ENCODE data around the gene GRPEL2.

GRPEL2 gene

DNA sequence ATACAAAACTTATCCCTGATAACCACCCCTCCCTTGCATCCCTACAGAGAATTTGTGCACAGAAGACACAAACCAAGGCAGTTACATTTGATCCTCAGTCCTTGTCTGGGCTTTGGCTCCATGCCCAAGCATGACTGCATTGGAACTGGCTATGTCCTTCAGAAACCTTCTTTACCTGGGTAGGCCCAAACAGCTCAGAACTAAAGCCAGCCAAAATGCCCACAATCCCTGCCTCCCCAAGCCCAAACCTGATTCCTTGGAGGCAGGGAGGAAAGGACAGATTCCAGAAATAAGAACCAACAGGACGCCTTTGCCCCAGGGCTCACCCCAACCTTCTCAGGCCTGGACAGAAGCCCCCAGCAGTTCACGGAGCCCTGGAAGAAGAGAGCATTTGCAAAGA, 25.6 kb downstream of the GRPEL2 start:
- ChIA-PET CTCF (interaction anchor here (0.6 to 4.5 kb wide), 14 partner anchors 11 to 252 kb away, joined by 3 to 40 read pairs (median 4); partner anchors contain the start of gene PCYOX1L), POLR2A (ENCODE audit: low non-redundant PET) (no interaction called here)

DNA sequence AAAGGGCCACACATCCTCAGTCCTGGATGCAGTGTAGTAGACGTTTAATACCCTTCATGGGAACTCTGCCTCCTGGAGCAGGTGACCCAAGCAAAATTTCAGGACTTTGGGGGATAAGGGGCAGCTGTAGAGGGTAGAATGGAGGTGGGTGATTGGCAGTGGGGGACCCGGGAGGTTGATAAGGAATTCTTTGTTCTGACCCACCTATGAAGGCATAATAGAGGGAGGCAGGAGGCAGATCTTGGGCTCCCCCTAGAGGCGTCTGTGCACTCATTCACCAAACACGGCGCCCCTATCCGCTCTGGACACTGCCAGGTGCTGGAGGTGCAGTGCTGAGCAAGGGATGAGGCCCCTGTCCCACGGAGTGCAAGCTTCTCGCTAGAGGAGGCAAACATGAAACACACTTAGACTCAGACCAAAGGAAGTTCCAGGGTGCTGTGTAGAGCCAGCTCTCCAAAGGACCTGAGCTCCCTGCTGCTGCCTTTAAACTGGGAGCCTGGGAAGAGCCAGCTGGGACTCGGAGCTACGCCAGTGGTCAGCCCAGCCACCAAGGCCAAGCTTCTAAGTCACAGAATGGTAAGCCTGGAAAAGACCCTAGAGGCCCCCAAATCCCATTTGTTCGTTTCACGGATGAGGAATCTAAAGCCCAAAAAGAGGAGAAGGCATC, 26.1 kb downstream of the GRPEL2 start:
- TF ChIP-seq, protein P1, sequence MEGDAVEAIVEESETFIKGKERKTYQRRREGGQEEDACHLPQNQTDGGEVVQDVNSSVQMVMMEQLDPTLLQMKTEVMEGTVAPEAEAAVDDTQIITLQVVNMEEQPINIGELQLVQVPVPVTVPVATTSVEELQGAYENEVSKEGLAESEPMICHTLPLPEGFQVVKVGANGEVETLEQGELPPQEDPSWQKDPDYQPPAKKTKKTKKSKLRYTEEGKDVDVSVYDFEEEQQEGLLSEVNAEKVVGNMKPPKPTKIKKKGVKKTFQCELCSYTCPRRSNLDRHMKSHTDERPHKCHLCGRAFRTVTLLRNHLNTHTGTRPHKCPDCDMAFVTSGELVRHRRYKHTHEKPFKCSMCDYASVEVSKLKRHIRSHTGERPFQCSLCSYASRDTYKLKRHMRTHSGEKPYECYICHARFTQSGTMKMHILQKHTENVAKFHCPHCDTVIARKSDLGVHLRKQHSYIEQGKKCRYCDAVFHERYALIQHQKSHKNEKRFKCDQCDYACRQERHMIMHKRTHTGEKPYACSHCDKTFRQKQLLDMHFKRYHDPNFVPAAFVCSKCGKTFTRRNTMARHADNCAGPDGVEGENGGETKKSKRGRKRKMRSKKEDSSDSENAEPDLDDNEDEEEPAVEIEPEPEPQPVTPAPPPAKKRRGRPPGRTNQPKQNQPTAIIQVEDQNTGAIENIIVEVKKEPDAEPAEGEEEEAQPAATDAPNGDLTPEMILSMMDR (conservative IDR thresholded peaks at IDR 0.05; ENCODE audit: low read depth), result peak; percentile 88
- ChIA-PET CTCF (interaction anchor here (0.6 to 4.5 kb wide), 25 partner anchors 9 to 195 kb away, joined by 3 to 40 read pairs (median 5); partner anchors contain the start of genes CSNK1A1 and PCYOX1L), POLR2A (ENCODE audit: low non-redundant PET) (no interaction called here)
- H3K27ac ChIP-seq, result no peak overlapping the region; the same call in 1 of the 2 replicates
- DNase-seq (ENCODE audit: low spot score), result peak; percentile 79

More for the DNA sequence above, 25.6 kb downstream of the GRPEL2 start:
- no peak overlapping the region; the same call in 1 of the 2 replicates for H3K27ac ChIP-seq
- DNase-seq (ENCODE audit: low spot score), result no peak
- TF ChIP-seq, protein P1 (conservative IDR thresholded peaks at IDR 0.05; ENCODE audit: low read depth), result no peak

DNA sequence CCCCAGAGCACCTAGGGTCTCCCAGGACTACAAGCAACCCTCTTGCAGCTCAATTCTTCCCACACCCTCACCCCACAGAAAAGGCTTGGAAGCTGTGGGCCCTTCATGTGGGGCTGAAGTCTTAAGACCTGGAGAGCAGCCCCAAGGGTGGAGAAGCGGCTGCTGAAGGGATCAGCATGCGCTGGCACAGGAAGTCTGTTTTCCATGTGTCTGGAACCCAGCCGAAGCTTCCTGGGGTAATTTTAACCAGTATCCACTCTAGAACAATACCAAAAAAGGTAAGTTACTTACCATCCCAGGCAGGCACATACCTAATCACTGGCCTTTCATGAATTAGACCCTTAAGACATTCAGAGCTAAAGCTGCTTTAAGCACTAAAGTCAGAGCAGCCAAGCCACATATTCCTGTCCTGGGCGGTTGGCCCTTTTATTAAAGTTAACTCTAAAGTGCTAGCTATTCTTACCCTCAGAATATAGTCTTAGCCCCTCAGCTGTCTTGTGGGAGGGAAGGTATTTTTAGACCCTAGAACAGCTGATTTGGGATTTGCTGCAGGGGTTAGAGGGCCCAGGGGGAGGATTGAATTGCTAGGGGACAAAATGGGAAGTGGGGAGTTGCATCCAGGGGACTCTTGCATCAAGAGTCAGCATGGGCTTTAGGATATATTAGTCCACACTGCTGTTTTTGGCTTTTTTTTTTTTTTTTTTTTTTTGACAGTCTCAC, 26.9 kb downstream of the GRPEL2 start:
- TF ChIP-seq, protein P1 (conservative IDR thresholded peaks at IDR 0.05; ENCODE audit: low read depth), result no peak
- ChIA-PET CTCF (interaction anchor here (0.6 to 4.5 kb wide), 23 partner anchors 9 to 654 kb away, joined by 3 to 40 read pairs (median 5); partner anchors contain the start of genes CSNK1A1 and PCYOX1L), POLR2A (ENCODE audit: low non-redundant PET) (interaction anchor here (0.8 to 1.1 kb wide), 2 partner anchors 54 to 57 kb away, joined by 4 to 9 read pairs; no protein-coding TSS in a partner anchor)

DNA sequence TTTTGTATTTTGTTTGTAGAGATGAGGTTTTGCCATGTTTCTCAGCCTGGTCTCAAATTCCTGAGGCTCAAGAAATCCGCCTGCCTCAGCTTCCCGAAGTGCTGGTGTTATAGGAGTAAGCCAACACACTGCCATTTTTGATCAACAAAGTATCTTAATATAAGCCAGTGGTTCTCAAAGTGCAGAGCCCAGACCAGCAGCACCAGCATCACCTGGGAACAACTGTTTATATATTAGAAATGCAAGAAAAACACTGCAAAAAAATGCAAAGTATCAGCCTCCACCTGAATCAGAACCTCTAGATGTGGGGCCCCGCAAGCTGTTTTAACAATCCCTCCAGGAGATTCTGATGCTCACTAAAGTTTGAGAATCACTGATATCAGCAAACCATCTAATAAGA, 27.6 kb downstream of the GRPEL2 start:
- ChIA-PET POLR2A (ENCODE audit: low non-redundant PET) (interaction anchor here (1.1 kb wide), 1 partner anchor 55 kb away, joined by 4 read pairs; no protein-coding TSS in a partner anchor), CTCF (interaction anchor here (0.7 to 4.5 kb wide), 8 partner anchors 9 to 547 kb away, joined by 3 to 40 read pairs (median 5); partner anchors contain the start of genes ADRB2 and CSNK1A1)
- TF ChIP-seq, protein P1 (conservative IDR thresholded peaks at IDR 0.05; ENCODE audit: low read depth), result no peak
- no peak overlapping the region for H3K27ac ChIP-seq
- DNase-seq (ENCODE audit: low spot score), result no peak

More for the DNA sequence above, 26.9 kb downstream of the GRPEL2 start:
- no peak for DNase-seq (ENCODE audit: low spot score)
- no peak overlapping the region for H3K27ac ChIP-seq

DNA sequence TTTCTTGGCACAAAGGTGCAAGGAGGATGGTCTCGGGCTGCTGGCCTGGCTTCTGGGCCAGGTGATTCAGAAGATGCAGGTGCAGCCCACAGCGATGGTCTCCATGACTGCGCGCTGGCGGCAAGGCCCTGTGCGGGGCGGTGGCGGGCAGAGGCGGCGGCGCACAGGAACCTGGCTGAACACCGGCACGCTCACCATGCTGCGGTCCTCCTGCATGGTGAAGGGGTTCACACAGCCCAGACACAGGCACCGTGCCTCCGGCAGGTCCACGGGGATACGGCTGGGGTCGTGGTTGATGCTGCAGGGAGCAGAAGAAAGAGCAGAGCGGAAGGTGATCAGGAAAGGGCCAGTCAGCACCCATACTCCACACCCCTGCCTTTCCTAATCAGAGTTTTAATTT, 29.0 kb downstream of the GRPEL2 start:
- no peak for DNase-seq (ENCODE audit: low spot score)
- no peak overlapping the region for H3K27ac ChIP-seq
- TF ChIP-seq, protein P1 (conservative IDR thresholded peaks at IDR 0.05; ENCODE audit: low read depth), result no peak
- ChIA-PET CTCF (interaction anchor here (3.3 to 4.5 kb wide), 2 partner anchors 8 to 60 kb away, joined by 22 to 26 read pairs; no protein-coding TSS in a partner anchor), POLR2A (ENCODE audit: low non-redundant PET) (interaction anchor here (0.6 kb wide), 1 partner anchor 115 kb away, joined by 3 read pairs; no protein-coding TSS in a partner anchor)

DNA sequence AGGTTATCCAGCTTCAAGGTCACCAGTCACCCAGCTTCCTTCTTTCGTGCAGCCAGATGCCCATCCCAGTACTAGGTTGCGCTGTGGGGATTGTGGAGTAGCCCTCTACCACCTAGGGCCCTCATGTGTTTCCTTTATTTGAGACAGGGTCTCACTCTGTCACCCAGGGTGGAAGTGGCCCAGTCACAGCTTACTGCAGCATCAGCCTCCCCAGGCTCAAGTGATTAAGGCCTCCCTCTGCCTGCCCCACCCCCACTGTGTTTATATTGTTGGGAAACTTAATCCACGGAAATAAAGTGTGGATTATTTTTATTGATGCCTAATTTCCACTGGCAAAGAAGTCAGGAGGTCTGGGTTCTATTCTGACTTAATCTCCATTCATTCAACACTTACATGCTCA, 29.5 kb downstream of the GRPEL2 start:
- TF ChIP-seq, protein P1 (conservative IDR thresholded peaks at IDR 0.05; ENCODE audit: low read depth), result no peak
- H3K27ac ChIP-seq, result no peak overlapping the region
- ChIA-PET POLR2A (ENCODE audit: low non-redundant PET) (no interaction called here), CTCF (interaction anchor here (0.8 kb wide), 1 partner anchor 59 kb away, joined by 3 read pairs; no protein-coding TSS in a partner anchor)
- no peak for DNase-seq (ENCODE audit: low spot score)

All from RWPE1 (cell line).